Activated T-helper 1 cell treated with anti-CD3 and anti-CD28 coated beads, Interleukin-12 subunit alpha, Interleukin-12 subunit beta, Interleukin-2, Interleukin-4 antibody, amounts not matched to agents 30 ng/mL and 10 ng/mL and 1 ng/mL, durations not matched to agents 14 hours and 24 hours and 36 hours (primary cell): ENCODE results near the gene SCMH1. TPM values are rescaled to one million over a fixed set of nuclear protein-coding genes. Genes with fewer than 3 reads are reported as not detected.

ENCODE experiments used
- DNase-seq: peaks from one replicate; pipeline ENCODE4 v3.0.0; 2021; ENCODE audit warnings: low spot score
- H3K27ac Mint-ChIP-seq: one replicate; pipeline ENCODE4 v1.8.0; 2021; ENCODE audit warnings: mild to moderate bottlenecking, mixed read lengths
- H3K27me3 Mint-ChIP-seq: one replicate; pipeline ENCODE4 v1.8.0; 2022; ENCODE audit warnings: mild to moderate bottlenecking, moderate library complexity, mixed read lengths; ENCODE audit not compliant: insufficient read depth
- H3K36me3 Mint-ChIP-seq: one replicate; pipeline ENCODE4 v1.8.0; 2021; ENCODE audit warnings: low read depth, mixed read lengths
- H3K4me1 Mint-ChIP-seq: one replicate; pipeline ENCODE4 v1.8.0; 2021; ENCODE audit warnings: low read depth, mixed read lengths
- H3K4me3 Mint-ChIP-seq: one replicate; pipeline ENCODE4 v1.8.0; 2021; ENCODE audit warnings: mild to moderate bottlenecking, moderate library complexity, mixed read lengths
- H3K9me3 Mint-ChIP-seq: one replicate; pipeline ENCODE4 v1.8.0; 2021; ENCODE audit warnings: mixed read lengths
- intact Hi-C: fragments of 100-400 bp; cut with micrococcal nuclease; formaldehyde crosslinking; loops from one replicate; pipeline ENCODE4 v1.15.1; 2024
- total RNA-seq: library from RNA; stranded (reverse); gene quantifications from 2 replicates; pipeline ENCODE4 v1.2.3, GENCODE V29; 2022

The SCMH1 gene
- total RNA-seq, 1 donor from 2014 or later: 18.5 TPM

- intact Hi-C loops: no loop called here
- peaks cover 6% of the 10 kb centered on the region for H3K4me1 Mint-ChIP-seq
- DNase-seq: no peak
- H3K4me3 Mint-ChIP-seq: no peak overlapping the region
- no peaks in the 10 kb centered on the region for H3K27me3 Mint-ChIP-seq
- H3K27ac Mint-ChIP-seq: no peak overlapping the region
- H3K9me3 Mint-ChIP-seq: no peaks in the 10 kb centered on the region
- peaks cover 6% of the 10 kb centered on the region for H3K36me3 Mint-ChIP-seq
These were observed 131.4 kb downstream of the SCMH1 start for GRCh38 chr1:41110736-41111135.

- intact Hi-C loops: no loop called here
- H3K27ac Mint-ChIP-seq: no peak overlapping the region
- no peaks in the 10 kb centered on the region for H3K27me3 Mint-ChIP-seq
- H3K9me3 Mint-ChIP-seq: no peaks in the 10 kb centered on the region
- H3K4me1 Mint-ChIP-seq: peaks cover 6% of the 10 kb centered on the region
- no peak overlapping the region for H3K4me3 Mint-ChIP-seq
- peaks cover 6% of the 10 kb centered on the region for H3K36me3 Mint-ChIP-seq
- DNase-seq: no peak
These were observed 131.8 kb downstream of the SCMH1 start for GRCh38 chr1:41110286-41110685.

GRCh38 chr1:41109310-41110197 is 132.6 kb downstream of the SCMH1 start:
- no peaks in the 10 kb centered on the region for H3K27me3 Mint-ChIP-seq
- peaks cover 6% of the 10 kb centered on the region for H3K4me1 Mint-ChIP-seq
- no peak overlapping the region for H3K4me3 Mint-ChIP-seq
- H3K9me3 Mint-ChIP-seq: no peaks in the 10 kb centered on the region
- no peak overlapping the region for H3K27ac Mint-ChIP-seq
- intact Hi-C loops: no loop called here
- peaks cover 6% of the 10 kb centered on the region for H3K36me3 Mint-ChIP-seq
- DNase-seq: no peak

GRCh38 chr1:41108696-41109275 is 133.3 kb downstream of the SCMH1 start:
- Mint-ChIP-seq H3K27me3 (no peaks in the 10 kb centered on the region), H3K4me3 (no peak overlapping the region), H3K9me3 (no peaks in the 10 kb centered on the region), H3K36me3 (peaks cover 6% of the 10 kb centered on the region), H3K27ac (no peak overlapping the region), H3K4me1 (peaks cover 6% of the 10 kb centered on the region)
- no peak for DNase-seq
- intact Hi-C loops: no loop called here

- intact Hi-C loops: no loop called here
- no peak overlapping the region for H3K4me3 Mint-ChIP-seq
- no peaks in the 10 kb centered on the region for H3K4me1 Mint-ChIP-seq
- H3K27ac Mint-ChIP-seq: no peak overlapping the region
- H3K36me3 Mint-ChIP-seq: peaks cover 4% of the 10 kb centered on the region
- DNase-seq: no peak
- H3K9me3 Mint-ChIP-seq: no peaks in the 10 kb centered on the region
- H3K27me3 Mint-ChIP-seq: no peaks in the 10 kb centered on the region
These were observed 138.3 kb downstream of the SCMH1 start for GRCh38 chr1:41103766-41104165.

- H3K4me1 Mint-ChIP-seq: no peaks in the 10 kb centered on the region
- no peak for DNase-seq
- intact Hi-C loops: no loop called here
These were observed 139.5 kb downstream of the SCMH1 start for GRCh38 chr1:41102653-41103052.

GRCh38 chr1:41101950-41102607 is 140.0 kb downstream of the SCMH1 start:
- no peak overlapping the region for H3K27ac Mint-ChIP-seq
- intact Hi-C loops: no loop called here
- DNase-seq: no peak
- no peak overlapping the region for H3K4me3 Mint-ChIP-seq
- no peaks in the 10 kb centered on the region for H3K9me3 Mint-ChIP-seq
- H3K27me3 Mint-ChIP-seq: no peaks in the 10 kb centered on the region
- H3K4me1 Mint-ChIP-seq: no peaks in the 10 kb centered on the region
- H3K36me3 Mint-ChIP-seq: peaks cover 2% of the 10 kb centered on the region

More at GRCh38 chr1:41102653-41103052, 139.5 kb downstream of the SCMH1 start:
- Mint-ChIP-seq H3K36me3 (peaks cover 4% of the 10 kb centered on the region), H3K4me3 (no peak overlapping the region), H3K27me3 (no peaks in the 10 kb centered on the region), H3K27ac (no peak overlapping the region), H3K9me3 (no peaks in the 10 kb centered on the region)

- intact Hi-C loops: no loop called here
- no peak for DNase-seq
- Mint-ChIP-seq H3K9me3 (no peaks in the 10 kb centered on the region), H3K27ac (no peak overlapping the region), H3K36me3 (peaks cover 3% of the 10 kb centered on the region), H3K27me3 (no peaks in the 10 kb centered on the region), H3K4me3 (no peak overlapping the region), H3K4me1 (no peaks in the 10 kb centered on the region)
These were observed 141.0 kb downstream of the SCMH1 start for GRCh38 chr1:41101076-41101475.

- Mint-ChIP-seq H3K4me3 (no peak overlapping the region), H3K36me3 (peaks cover 3% of the 10 kb centered on the region), H3K27ac (no peak overlapping the region), H3K9me3 (no peaks in the 10 kb centered on the region), H3K4me1 (no peaks in the 10 kb centered on the region), H3K27me3 (no peaks in the 10 kb centered on the region)
- intact Hi-C loops: no loop called here
- no peak for DNase-seq
These were observed 141.9 kb downstream of the SCMH1 start for GRCh38 chr1:41100170-41100569.

GRCh38 chr1:41098730-41099460 is 143.2 kb downstream of the SCMH1 start:
- no peaks in the 10 kb centered on the region for H3K4me1 Mint-ChIP-seq
- DNase-seq: no peak
- H3K9me3 Mint-ChIP-seq: no peaks in the 10 kb centered on the region
- intact Hi-C loops: no loop called here
- no peak overlapping the region for H3K4me3 Mint-ChIP-seq
- H3K36me3 Mint-ChIP-seq: peaks cover 5% of the 10 kb centered on the region
- H3K27me3 Mint-ChIP-seq: no peaks in the 10 kb centered on the region
- H3K27ac Mint-ChIP-seq: no peak overlapping the region

GRCh38 chr1:41097105-41097504 is 145.0 kb downstream of the SCMH1 start:
- Mint-ChIP-seq H3K4me3 (no peak overlapping the region), H3K4me1 (no peaks in the 10 kb centered on the region), H3K9me3 (no peaks in the 10 kb centered on the region), H3K27ac (no peak overlapping the region), H3K27me3 (no peaks in the 10 kb centered on the region), H3K36me3 (peaks cover 5% of the 10 kb centered on the region)
- no peak for DNase-seq
- intact Hi-C loops: no loop called here

GRCh38 chr1:41093826-41094225 is 148.3 kb downstream of the SCMH1 start:
- Mint-ChIP-seq H3K36me3 (peaks cover 7% of the 10 kb centered on the region), H3K27ac (no peak overlapping the region), H3K4me1 (no peaks in the 10 kb centered on the region), H3K4me3 (no peak overlapping the region), H3K27me3 (no peaks in the 10 kb centered on the region), H3K9me3 (no peaks in the 10 kb centered on the region)
- intact Hi-C loops: no loop called here
- DNase-seq: no peak
